GM23338 (cell line): Measurements from ENCODE around the gene PCDHGB1. TPM values are rescaled to one million over a fixed set of nuclear protein-coding genes. Genes with fewer than 3 reads are reported as not detected.

ENCODE experiments used
- ATAC-seq: fragments of 200-7000 bp; cut with Tn5 transposase; 3 replicates; pipeline ENCODE4 v1.9.1; 2020
- DNase-seq: peaks from one replicate; pipeline ENCODE4 v3.0.0-alpha.2; 2015; ENCODE audit warnings: low spot score
- H2AFZ ChIP-seq: fragments of 200-600 bp; sonication (generic); 2 replicates; pipeline ENCODE4 v1.8.0; 2016; ENCODE audit warnings: antibody characterized with exemption, mild to moderate bottlenecking, moderate library complexity
- H3F3A ChIP-seq: fragments of 200-600 bp; sonication (generic); replicated peaks from 2 replicates; pipeline ENCODE4 v1.8.0; 2017; ENCODE audit warnings: antibody characterized with exemption, mixed run types, low read depth
- H3K27ac ChIP-seq: fragments of 200-600 bp; sonication (generic); 2 replicates; pipeline ENCODE4 v1.6.1; 2016; ENCODE audit warnings: low read depth
- H3K27me3 ChIP-seq: fragments of 200-600 bp; sonication (generic); 2 replicates; pipeline ENCODE4 v1.8.0; 2016; ENCODE audit warnings: mild to moderate bottlenecking, mixed run types, moderate library complexity; ENCODE audit not compliant: insufficient read depth
- H3K36me3 ChIP-seq: fragments of 200-600 bp; sonication (generic); 2 replicates; pipeline ENCODE4 v1.8.0; 2016; ENCODE audit warnings: mild to moderate bottlenecking; ENCODE audit not compliant: insufficient read depth
- H3K4me1 ChIP-seq: fragments of 200-600 bp; sonication (generic); 2 replicates; pipeline ENCODE4 v1.8.0; 2016; ENCODE audit warnings: mild to moderate bottlenecking, moderate library complexity; ENCODE audit not compliant: insufficient read depth
- H3K4me2 ChIP-seq: fragments of 200-600 bp; sonication (generic); 2 replicates; pipeline ENCODE4 v1.7.1; 2017; ENCODE audit warnings: mixed run types
- H3K4me3 ChIP-seq: fragments of 200-600 bp; sonication (generic); 2 replicates; pipeline ENCODE4 v1.6.1; 2016; ENCODE audit warnings: mixed run types
- H3K79me2 ChIP-seq: fragments of 200-600 bp; sonication (generic); replicated peaks from 2 replicates; pipeline ENCODE4 v1.8.0; 2017; ENCODE audit warnings: mild to moderate bottlenecking; ENCODE audit not compliant: insufficient read depth
- H3K9me2 ChIP-seq: fragments of 200-600 bp; sonication (generic); 2 replicates; pipeline ENCODE4 v1.8.0; 2017; ENCODE audit not compliant: insufficient read depth
- H4K20me1 ChIP-seq: fragments of 200-600 bp; sonication (generic); replicated peaks from 2 replicates; pipeline ENCODE4 v1.8.0; 2017; ENCODE audit warnings: mild to moderate bottlenecking; ENCODE audit not compliant: insufficient read depth
- H3K27ac Mint-ChIP-seq: 2 replicates; pipeline ENCODE4 v1.8.0; 2020; ENCODE audit warnings: inconsistent platforms, mild to moderate bottlenecking, moderate library complexity, mixed read lengths
- H3K27me3 Mint-ChIP-seq: 3 replicates; pipeline ENCODE4 v1.8.0; 2022; ENCODE audit warnings: low read depth, mild to moderate bottlenecking, moderate library complexity, mixed read lengths, inconsistent platforms; ENCODE audit not compliant: insufficient read depth, poor library complexity
- H3K36me3 Mint-ChIP-seq: 3 replicates; pipeline ENCODE4 v1.8.0; 2021; ENCODE audit warnings: low read depth, mild to moderate bottlenecking, inconsistent platforms, moderate library complexity, mixed read lengths
- H3K4me1 Mint-ChIP-seq: 3 replicates; pipeline ENCODE4 v1.8.0; 2020; ENCODE audit warnings: mild to moderate bottlenecking, inconsistent platforms, mixed read lengths
- H3K4me3 Mint-ChIP-seq: 3 replicates; pipeline ENCODE4 v1.8.0; 2021; ENCODE audit warnings: moderate library complexity, mild to moderate bottlenecking, inconsistent platforms, mixed read lengths
- H3K9me3 Mint-ChIP-seq: 3 replicates; pipeline ENCODE4 v1.8.0; 2020; ENCODE audit warnings: moderate library complexity, mild to moderate bottlenecking, inconsistent platforms, mixed read lengths
- CREB1 ChIP-seq: fragments of 250-450 bp; sonication (Bioruptor Pico); IDR thresholded peaks from 2 replicates; pipeline ENCODE4 v1.5.0; 2020; ENCODE audit warnings: low read depth, mild to moderate bottlenecking, moderate library complexity
- EZH2 ChIP-seq: fragments of 200-600 bp; sonication (generic); IDR thresholded peaks from one replicate; pipeline ENCODE4 v1.8.0; 2017; ENCODE audit warnings: antibody characterized with exemption, mild to moderate bottlenecking, low read depth; ENCODE audit not compliant: unreplicated experiment
- EZH2phosphoT487 ChIP-seq: fragments of 200-600 bp; sonication (generic); IDR thresholded peaks from one replicate; pipeline ENCODE4 v1.8.1; 2018; ENCODE audit warnings: antibody characterized with exemption; ENCODE audit not compliant: unreplicated experiment
- JUNB ChIP-seq: IDR thresholded peaks from one replicate; pipeline ENCODE4 v1.6.1; 2016; ENCODE audit warnings: antibody characterized with exemption; ENCODE audit not compliant: unreplicated experiment
- NANOG ChIP-seq: IDR thresholded peaks from 2 replicates; pipeline ENCODE4 v1.6.1; 2016; ENCODE audit warnings: antibody characterized with exemption, borderline replicate concordance
- POLR2AphosphoS5 ChIP-seq: IDR thresholded peaks from 2 replicates; pipeline ENCODE4 v1.6.1; 2016; ENCODE audit warnings: antibody characterized with exemption, low read depth
- STAT1 ChIP-seq: IDR thresholded peaks from one replicate; pipeline ENCODE4 v1.6.1; 2016; ENCODE audit warnings: antibody characterized with exemption; ENCODE audit not compliant: unreplicated experiment
- ZNF114 ChIP-seq: fragments of 250-450 bp; sonication (Bioruptor Pico); IDR thresholded peaks from 2 replicates; pipeline ENCODE4 v1.5.0; 2020; ENCODE audit warnings: mild to moderate bottlenecking, moderate library complexity
- ZNF331 ChIP-seq: fragments of 250-450 bp; sonication (Bioruptor Pico); IDR thresholded peaks from 2 replicates; pipeline ENCODE4 v1.5.0; 2020; ENCODE audit warnings: low read depth, mild to moderate bottlenecking, moderate library complexity
- polyA plus RNA-seq: library from polyadenylated mRNA; unstranded; fragments of >200 nt; fragmentation: Nextera tagmentation; extraction: Ambion mirVana; gene quantifications from 2 replicates; pipeline ENCODE4 v1.2.1, GENCODE V29; 2016
- total RNA-seq: library from RNA; depleted of rRNA; stranded (reverse); fragments of >200 nt; shearing (Covaris generic); gene quantifications from 2 replicates; pipeline ENCODE4 v1.2.3, GENCODE V29; 2014
- TF ChIP-seq, protein P1 (sequence below): IDR thresholded peaks from 2 replicates; pipeline ENCODE4 v1.6.1; 2016; ENCODE audit warnings: antibody characterized with exemption
- TF ChIP-seq, protein P2 (sequence below): fragments of 250-450 bp; sonication (Bioruptor Pico); IDR thresholded peaks from 2 replicates; pipeline ENCODE4 v1.5.0; 2020; ENCODE audit warnings: mild to moderate bottlenecking, moderate library complexity
- TF ChIP-seq, protein P3 (sequence below): IDR thresholded peaks from one replicate; pipeline ENCODE4 v1.6.1; 2018; ENCODE audit warnings: antibody characterized with exemption; ENCODE audit not compliant: unreplicated experiment

Gene PCDHGB1
- total and polyA plus RNA-seq, 2 experiments from 2014 or later: 0.74 to 9.1 TPM

- TF ChIP-seq, protein P1, sequence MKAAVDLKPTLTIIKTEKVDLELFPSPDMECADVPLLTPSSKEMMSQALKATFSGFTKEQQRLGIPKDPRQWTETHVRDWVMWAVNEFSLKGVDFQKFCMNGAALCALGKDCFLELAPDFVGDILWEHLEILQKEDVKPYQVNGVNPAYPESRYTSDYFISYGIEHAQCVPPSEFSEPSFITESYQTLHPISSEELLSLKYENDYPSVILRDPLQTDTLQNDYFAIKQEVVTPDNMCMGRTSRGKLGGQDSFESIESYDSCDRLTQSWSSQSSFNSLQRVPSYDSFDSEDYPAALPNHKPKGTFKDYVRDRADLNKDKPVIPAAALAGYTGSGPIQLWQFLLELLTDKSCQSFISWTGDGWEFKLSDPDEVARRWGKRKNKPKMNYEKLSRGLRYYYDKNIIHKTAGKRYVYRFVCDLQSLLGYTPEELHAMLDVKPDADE: no peak
- TF ChIP-seq CREB1 (CRISPR knock-in tag): no peak
- TF ChIP-seq NANOG: no peak
- TF ChIP-seq, protein P2, sequence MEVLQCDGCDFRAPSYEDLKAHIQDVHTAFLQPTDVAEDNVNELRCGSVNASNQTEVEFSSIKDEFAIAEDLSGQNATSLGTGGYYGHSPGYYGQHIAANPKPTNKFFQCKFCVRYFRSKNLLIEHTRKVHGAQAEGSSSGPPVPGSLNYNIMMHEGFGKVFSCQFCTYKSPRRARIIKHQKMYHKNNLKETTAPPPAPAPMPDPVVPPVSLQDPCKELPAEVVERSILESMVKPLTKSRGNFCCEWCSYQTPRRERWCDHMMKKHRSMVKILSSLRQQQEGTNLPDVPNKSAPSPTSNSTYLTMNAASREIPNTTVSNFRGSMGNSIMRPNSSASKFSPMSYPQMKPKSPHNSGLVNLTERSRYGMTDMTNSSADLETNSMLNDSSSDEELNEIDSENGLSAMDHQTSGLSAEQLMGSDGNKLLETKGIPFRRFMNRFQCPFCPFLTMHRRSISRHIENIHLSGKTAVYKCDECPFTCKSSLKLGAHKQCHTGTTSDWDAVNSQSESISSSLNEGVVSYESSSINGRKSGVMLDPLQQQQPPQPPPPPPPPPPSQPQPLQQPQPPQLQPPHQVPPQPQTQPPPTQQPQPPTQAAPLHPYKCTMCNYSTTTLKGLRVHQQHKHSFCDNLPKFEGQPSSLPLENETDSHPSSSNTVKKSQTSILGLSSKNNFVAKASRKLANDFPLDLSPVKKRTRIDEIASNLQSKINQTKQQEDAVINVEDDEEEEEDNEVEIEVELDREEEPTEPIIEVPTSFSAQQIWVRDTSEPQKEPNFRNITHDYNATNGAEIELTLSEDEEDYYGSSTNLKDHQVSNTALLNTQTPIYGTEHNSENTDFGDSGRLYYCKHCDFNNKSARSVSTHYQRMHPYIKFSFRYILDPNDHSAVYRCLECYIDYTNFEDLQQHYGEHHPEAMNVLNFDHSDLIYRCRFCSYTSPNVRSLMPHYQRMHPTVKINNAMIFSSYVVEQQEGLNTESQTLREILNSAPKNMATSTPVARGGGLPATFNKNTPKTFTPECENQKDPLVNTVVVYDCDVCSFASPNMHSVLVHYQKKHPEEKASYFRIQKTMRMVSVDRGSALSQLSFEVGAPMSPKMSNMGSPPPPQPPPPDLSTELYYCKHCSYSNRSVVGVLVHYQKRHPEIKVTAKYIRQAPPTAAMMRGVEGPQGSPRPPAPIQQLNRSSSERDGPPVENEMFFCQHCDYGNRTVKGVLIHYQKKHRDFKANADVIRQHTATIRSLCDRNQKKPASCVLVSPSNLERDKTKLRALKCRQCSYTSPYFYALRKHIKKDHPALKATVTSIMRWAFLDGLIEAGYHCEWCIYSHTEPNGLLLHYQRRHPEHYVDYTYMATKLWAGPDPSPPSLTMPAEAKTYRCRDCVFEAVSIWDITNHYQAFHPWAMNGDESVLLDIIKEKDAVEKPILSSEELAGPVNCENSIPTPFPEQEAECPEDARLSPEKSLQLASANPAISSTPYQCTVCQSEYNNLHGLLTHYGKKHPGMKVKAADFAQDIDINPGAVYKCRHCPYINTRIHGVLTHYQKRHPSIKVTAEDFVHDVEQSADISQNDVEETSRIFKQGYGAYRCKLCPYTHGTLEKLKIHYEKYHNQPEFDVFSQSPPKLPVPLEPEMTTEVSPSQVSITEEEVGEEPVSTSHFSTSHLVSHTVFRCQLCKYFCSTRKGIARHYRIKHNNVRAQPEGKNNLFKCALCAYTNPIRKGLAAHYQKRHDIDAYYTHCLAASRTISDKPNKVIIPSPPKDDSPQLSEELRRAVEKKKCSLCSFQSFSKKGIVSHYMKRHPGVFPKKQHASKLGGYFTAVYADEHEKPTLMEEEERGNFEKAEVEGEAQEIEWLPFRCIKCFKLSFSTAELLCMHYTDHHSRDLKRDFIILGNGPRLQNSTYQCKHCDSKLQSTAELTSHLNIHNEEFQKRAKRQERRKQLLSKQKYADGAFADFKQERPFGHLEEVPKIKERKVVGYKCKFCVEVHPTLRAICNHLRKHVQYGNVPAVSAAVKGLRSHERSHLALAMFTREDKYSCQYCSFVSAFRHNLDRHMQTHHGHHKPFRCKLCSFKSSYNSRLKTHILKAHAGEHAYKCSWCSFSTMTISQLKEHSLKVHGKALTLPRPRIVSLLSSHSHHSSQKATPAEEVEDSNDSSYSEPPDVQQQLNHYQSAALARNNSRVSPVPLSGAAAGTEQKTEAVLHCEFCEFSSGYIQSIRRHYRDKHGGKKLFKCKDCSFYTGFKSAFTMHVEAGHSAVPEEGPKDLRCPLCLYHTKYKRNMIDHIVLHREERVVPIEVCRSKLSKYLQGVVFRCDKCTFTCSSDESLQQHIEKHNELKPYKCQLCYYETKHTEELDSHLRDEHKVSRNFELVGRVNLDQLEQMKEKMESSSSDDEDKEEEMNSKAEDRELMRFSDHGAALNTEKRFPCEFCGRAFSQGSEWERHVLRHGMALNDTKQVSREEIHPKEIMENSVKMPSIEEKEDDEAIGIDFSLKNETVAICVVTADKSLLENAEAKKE (CRISPR knock-in tag): no peak
- TF ChIP-seq EZH2phosphoT487: no peak
- TF ChIP-seq POLR2AphosphoS5: no peak
Measured at GRCh38 chr5:141398608-141399007, 48.7 kb downstream of the PCDHGB1 start (continued).

GRCh38 chr5:141399555-141400258 is 49.8 kb downstream of the PCDHGB1 start:
- Mint-ChIP-seq H3K9me3 (peaks cover 73% of the 10 kb centered on the region), H3K27me3 (peaks cover 11% of the 10 kb centered on the region), H3K4me1 (no peaks in the 10 kb centered on the region; the same call in 2 of the 3 replicates), H3K36me3 (peaks cover 59% of the 10 kb centered on the region), H3K27ac (no peak overlapping the region), H3K4me3 (no peak overlapping the region)
- Histone ChIP-seq H3K79me2 (no peaks in the 10 kb centered on the region; the same call in 1 of the 2 replicates), H3K9me2 (no peaks in the 10 kb centered on the region), H3K4me3 (no peak overlapping the region), H3K27me3 (no peaks in the 10 kb centered on the region), H3K27ac (no peak overlapping the region), H3K4me2 (no peak overlapping the region), H3K36me3 (0 out of 2 replicates have a peak, but pooled peaks cover 11% of the 10 kb centered on the region), H3K4me1 (no peaks in the 10 kb centered on the region), H4K20me1 (no peaks in the 10 kb centered on the region), H3F3A (no peaks in the 10 kb centered on the region), H2AFZ (no peak overlapping the region)
- DNase-seq (no peak), ATAC-seq (no peak)
- TF ChIP-seq, protein P1: no peak
- no peak for TF ChIP-seq EZH2phosphoT487
- TF ChIP-seq, protein P3, sequence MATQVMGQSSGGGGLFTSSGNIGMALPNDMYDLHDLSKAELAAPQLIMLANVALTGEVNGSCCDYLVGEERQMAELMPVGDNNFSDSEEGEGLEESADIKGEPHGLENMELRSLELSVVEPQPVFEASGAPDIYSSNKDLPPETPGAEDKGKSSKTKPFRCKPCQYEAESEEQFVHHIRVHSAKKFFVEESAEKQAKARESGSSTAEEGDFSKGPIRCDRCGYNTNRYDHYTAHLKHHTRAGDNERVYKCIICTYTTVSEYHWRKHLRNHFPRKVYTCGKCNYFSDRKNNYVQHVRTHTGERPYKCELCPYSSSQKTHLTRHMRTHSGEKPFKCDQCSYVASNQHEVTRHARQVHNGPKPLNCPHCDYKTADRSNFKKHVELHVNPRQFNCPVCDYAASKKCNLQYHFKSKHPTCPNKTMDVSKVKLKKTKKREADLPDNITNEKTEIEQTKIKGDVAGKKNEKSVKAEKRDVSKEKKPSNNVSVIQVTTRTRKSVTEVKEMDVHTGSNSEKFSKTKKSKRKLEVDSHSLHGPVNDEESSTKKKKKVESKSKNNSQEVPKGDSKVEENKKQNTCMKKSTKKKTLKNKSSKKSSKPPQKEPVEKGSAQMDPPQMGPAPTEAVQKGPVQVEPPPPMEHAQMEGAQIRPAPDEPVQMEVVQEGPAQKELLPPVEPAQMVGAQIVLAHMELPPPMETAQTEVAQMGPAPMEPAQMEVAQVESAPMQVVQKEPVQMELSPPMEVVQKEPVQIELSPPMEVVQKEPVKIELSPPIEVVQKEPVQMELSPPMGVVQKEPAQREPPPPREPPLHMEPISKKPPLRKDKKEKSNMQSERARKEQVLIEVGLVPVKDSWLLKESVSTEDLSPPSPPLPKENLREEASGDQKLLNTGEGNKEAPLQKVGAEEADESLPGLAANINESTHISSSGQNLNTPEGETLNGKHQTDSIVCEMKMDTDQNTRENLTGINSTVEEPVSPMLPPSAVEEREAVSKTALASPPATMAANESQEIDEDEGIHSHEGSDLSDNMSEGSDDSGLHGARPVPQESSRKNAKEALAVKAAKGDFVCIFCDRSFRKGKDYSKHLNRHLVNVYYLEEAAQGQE: no peak
- TF ChIP-seq EZH2: no peak
- TF ChIP-seq POLR2AphosphoS5: no peak
- TF ChIP-seq ZNF114 (CRISPR knock-in tag): no peak
- no peak for TF ChIP-seq NANOG
- no peak for TF ChIP-seq CREB1 (CRISPR knock-in tag)
- no peak for TF ChIP-seq JUNB
- no peak for TF ChIP-seq ZNF331 (CRISPR knock-in tag)
- no peak for TF ChIP-seq STAT1
